ENCODE measurements around the gene PDE8A.

DNA sequence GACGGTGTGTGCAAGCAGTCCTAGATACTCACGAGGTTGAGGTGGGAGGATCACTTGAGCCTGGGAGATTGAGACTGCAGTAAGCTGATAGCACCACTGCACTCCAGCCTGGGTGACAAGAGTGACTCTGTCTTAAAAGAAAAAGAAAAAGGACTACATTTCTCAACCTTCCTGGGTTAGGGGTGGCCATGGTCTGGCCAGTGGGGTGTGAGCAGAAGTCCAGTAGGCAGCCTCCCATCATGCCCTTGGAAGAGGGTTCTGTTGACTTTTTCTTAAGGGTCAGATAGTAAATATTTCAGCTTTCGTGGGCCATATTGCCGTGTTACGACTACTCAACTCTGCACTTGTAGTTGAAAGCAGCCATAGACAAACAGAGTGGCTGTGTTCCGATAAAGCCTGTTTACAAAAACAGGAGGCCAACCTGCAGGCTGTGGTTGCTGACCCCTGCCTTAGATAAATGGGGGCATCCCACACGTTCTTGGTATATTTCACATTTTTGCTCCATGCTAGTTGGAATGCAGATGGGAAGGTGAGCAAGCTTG lies 31.0 kb upstream of the PDE8A start:
- TF ChIP-seq, protein P1, sequence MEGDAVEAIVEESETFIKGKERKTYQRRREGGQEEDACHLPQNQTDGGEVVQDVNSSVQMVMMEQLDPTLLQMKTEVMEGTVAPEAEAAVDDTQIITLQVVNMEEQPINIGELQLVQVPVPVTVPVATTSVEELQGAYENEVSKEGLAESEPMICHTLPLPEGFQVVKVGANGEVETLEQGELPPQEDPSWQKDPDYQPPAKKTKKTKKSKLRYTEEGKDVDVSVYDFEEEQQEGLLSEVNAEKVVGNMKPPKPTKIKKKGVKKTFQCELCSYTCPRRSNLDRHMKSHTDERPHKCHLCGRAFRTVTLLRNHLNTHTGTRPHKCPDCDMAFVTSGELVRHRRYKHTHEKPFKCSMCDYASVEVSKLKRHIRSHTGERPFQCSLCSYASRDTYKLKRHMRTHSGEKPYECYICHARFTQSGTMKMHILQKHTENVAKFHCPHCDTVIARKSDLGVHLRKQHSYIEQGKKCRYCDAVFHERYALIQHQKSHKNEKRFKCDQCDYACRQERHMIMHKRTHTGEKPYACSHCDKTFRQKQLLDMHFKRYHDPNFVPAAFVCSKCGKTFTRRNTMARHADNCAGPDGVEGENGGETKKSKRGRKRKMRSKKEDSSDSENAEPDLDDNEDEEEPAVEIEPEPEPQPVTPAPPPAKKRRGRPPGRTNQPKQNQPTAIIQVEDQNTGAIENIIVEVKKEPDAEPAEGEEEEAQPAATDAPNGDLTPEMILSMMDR (IDR thresholded peaks at IDR 0.05) = no peak
- no peak for TF ChIP-seq POLR2A (IDR thresholded peaks at IDR 0.05)

Measured in tibial nerve (tissue), 3 donors.